ENCODE data around the gene COMMD7.
"Not testable (repeated sequence)": the region's sequence is repeated elsewhere in the genome, so short reads cannot be mapped to it uniquely, and the experiment has no call there.

COMMD7 gene

DNA sequence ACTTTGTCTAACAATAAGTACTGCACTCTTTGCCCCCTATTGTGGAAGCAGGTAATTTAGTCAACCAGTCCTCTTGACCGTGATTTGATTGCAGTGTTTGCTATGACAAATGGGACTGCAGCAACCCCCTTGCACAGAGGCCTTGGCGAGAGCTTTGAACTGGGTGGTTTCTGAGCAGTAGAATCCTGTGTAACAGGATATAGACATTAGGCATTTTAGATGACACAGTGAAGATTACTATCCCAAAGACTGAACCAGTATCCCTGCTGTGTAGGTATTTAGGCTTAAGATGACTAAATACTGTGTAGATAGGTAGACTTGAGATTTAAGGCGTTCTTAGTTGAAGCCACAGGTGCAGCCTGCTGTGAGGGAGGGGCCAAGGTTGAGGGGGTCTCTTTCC is 28.8 kb upstream of the COMMD7 start (continued):
- TF ChIP-seq ZNF8 (CRISPR knock-in tag; IDR thresholded peaks at IDR 0.05) (no peak), SNAI2 (CRISPR knock-in tag; IDR thresholded peaks at IDR 0.05) (no peak)

DNA sequence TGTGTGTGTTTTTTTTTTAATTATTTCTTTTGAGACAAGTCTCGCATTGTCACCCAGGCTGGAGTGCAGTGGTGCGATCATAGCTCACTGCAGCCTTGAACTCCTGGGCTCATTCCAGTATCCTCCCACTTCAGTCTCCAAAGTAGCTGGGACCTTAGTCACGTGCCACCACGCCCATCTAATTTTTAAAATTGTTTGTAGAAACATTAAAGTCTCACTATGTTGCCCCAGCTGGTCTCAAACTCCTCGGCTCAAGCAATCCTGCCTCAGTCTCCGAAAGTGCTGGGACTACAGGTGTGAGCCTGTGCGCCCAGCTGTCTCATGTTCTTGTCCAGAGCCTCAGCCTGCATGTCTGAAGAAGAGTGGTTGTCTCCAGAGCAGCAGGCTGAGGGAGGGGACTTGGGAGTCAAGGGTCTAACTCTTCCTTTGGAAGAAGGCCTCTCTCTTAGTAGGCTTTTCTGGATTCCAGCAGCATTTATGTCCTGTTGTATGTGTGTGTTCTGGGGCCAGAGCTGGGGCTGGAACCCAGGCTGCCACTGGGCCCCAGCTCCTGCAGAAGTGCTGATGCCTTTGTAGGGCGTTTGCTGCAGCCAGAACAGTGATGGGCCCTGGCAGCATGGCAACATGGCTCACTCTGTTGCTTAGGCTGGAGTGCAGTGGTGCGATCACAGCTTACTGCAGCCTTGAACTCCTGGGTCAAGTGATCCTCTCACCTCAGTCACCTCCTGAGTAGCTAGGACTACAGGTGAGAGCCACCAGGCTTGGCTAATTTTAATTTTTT is 24.3 kb upstream of the COMMD7 start:
- no peak for TF ChIP-seq BACH2 (CRISPR knock-in tag; IDR thresholded peaks at IDR 0.05; ENCODE audit: borderline replicate concordance)
- TF ChIP-seq TCF4 (CRISPR knock-in tag; IDR thresholded peaks at IDR 0.05; ENCODE audit: borderline replicate concordance): no peak
- TF ChIP-seq ZFP30 (CRISPR knock-in tag; IDR thresholded peaks at IDR 0.05): no peak
- TF ChIP-seq, protein P1, sequence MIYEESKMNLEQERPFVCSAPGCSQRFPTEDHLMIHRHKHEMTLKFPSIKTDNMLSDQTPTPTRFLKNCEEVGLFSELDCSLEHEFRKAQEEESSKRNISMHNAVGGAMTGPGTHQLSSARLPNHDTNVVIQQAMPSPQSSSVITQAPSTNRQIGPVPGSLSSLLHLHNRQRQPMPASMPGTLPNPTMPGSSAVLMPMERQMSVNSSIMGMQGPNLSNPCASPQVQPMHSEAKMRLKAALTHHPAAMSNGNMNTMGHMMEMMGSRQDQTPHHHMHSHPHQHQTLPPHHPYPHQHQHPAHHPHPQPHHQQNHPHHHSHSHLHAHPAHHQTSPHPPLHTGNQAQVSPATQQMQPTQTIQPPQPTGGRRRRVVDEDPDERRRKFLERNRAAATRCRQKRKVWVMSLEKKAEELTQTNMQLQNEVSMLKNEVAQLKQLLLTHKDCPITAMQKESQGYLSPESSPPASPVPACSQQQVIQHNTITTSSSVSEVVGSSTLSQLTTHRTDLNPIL (CRISPR knock-in tag; IDR thresholded peaks at IDR 0.05; ENCODE audit: low read depth): no peak
- no peak for TF ChIP-seq PPARA (CRISPR knock-in tag; IDR thresholded peaks at IDR 0.05; ENCODE audit: borderline replicate concordance)
- TF ChIP-seq ARNTL (CRISPR knock-in tag; IDR thresholded peaks at IDR 0.05; ENCODE audit: borderline replicate concordance, low read depth): no peak
- TF ChIP-seq, protein P2, sequence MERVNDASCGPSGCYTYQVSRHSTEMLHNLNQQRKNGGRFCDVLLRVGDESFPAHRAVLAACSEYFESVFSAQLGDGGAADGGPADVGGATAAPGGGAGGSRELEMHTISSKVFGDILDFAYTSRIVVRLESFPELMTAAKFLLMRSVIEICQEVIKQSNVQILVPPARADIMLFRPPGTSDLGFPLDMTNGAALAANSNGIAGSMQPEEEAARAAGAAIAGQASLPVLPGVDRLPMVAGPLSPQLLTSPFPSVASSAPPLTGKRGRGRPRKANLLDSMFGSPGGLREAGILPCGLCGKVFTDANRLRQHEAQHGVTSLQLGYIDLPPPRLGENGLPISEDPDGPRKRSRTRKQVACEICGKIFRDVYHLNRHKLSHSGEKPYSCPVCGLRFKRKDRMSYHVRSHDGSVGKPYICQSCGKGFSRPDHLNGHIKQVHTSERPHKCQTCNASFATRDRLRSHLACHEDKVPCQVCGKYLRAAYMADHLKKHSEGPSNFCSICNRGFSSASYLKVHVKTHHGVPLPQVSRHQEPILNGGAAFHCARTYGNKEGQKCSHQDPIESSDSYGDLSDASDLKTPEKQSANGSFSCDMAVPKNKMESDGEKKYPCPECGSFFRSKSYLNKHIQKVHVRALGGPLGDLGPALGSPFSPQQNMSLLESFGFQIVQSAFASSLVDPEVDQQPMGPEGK (CRISPR knock-in tag; IDR thresholded peaks at IDR 0.05; ENCODE audit: borderline replicate concordance): no peak
- no peak for TF ChIP-seq RARB (CRISPR knock-in tag; IDR thresholded peaks at IDR 0.05)
- ATAC-seq: no peak

DNA sequence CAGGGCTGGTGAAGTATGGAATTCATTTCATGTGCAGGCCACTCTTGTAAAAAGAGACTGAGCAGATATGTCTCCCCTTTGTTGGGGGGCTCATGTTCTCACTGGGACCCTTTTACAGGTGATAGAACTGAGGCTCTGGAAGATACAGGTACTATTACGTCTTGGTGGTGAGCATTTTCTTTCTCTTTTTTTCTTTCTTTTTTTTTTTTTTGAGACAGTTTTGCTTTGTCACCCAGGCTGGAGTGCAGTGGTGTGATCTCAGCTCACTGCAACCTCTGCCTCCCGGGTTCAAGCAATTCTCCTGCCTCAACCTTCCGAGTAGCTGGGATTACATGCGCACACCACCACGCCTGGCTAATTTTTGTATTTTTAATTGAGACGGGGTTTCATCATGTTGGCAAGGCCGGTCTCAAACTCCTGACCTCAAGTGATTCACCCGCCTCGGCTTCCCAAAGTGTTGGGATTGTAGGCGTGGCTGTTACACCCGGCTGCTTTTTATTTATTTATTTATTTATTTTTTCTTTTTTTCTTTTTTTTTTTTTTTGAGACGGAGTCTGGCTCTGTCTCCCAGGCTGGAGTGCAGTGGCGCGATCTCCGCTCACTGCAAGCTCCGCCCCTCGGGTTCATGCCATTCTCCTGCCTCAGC is 22.1 kb upstream of the COMMD7 start:
- not testable (repeated sequence) for ATAC-seq

DNA sequence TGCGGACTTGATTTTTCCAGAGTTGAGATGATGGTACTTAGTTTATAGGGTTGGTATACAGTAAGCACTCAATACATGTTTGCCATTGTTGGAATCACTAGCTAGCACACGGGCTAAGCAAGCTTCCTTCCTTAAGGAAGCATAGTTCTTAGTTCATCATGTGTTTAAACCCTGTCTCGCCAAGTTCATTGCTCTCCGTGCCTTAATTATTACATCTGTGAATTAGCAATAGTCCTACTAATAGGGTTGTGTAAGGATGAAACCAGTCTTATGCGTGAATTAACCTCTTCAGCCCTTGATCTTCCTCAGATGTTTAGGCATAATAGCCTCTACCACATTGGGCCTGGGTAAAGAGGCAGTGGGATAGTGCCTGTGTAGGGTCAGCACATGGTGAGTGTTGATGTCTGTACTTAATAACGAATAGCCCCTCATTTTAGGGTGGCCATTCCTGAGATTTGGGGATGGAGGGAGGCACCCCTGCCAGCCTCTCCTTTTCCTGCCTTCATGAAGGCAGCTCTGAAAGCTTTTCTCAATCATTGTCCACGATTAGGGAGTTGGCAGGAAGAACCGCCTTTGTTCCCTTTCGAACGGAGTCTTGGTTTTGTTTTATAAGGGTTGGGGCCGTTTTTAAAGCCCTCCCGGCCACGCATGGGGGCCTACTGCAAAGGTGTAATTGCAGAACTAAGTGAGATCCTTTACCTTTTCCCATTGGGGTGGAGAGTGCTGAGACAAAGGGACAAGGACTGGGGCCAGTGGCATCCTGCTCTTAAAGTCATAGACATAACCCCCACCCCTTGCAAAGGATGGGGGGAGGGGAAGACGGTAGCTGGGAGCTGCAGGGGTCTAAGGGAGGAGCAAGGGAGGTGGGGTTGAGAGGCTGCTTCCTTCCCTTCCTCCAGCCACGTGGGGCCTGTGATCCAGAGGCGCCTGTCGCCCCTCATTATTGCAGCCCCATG is 21.0 kb upstream of the COMMD7 start:
- TF ChIP-seq, protein P3, sequence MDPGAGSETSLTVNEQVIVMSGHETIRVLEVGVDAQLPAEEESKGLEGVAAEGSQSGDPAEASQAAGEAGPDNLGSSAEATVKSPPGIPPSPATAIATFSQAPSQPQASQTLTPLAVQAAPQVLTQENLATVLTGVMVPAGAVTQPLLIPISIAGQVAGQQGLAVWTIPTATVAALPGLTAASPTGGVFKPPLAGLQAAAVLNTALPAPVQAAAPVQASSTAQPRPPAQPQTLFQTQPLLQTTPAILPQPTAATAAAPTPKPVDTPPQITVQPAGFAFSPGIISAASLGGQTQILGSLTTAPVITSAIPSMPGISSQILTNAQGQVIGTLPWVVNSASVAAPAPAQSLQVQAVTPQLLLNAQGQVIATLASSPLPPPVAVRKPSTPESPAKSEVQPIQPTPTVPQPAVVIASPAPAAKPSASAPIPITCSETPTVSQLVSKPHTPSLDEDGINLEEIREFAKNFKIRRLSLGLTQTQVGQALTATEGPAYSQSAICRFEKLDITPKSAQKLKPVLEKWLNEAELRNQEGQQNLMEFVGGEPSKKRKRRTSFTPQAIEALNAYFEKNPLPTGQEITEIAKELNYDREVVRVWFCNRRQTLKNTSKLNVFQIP (CRISPR knock-in tag; IDR thresholded peaks at IDR 0.05; ENCODE audit: borderline replicate concordance, low read depth): no peak
- TF ChIP-seq TOX (CRISPR knock-in tag; IDR thresholded peaks at IDR 0.05; ENCODE audit: borderline replicate concordance): no peak
- TF ChIP-seq ISL1 (CRISPR knock-in tag; IDR thresholded peaks at IDR 0.05): no peak
- TF ChIP-seq ZNF8 (CRISPR knock-in tag; IDR thresholded peaks at IDR 0.05): no peak
- no peak for ATAC-seq

DNA sequence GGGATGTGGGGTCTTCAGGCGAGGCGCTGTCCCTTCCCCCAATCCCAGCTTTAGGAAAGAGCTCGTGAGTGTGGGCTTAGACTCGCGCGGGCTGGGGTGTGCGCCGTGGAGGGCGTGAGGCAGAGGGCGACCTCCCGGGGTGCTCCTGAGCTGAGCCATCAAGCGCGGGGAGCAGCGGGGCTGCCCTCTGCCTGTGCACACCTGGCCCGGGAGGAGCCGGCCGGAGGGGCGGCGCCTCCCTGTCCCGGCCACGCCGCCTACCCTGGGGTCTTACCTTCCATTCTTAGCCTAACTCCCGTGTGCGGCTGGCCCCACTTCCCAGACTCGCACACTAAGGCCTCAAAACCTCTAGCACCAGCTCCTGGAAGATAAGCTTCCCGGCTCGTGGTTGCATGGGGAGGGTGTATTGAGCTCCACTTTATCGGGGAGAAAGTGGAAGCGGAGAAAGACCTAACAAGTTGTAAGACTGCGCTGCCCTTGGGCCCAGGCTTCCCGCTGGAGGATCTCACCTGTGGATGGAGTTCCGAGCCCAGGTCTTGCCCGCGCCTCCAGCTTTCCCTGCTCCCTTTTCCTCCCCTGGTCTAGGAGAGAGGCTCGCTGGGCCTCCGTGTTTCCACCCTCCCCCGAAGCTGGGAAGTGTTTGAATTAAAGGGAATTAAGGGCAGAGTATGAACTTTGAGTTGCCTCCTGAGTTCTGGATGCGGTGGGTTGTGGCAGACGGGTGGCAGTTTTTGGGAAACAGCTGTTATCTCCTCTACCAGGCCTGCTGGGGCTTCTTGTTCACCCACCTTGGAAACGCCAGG is 20.1 kb upstream of the COMMD7 start:
- ATAC-seq: peak; percentile 29
- TF ChIP-seq SNAI2 (CRISPR knock-in tag; IDR thresholded peaks at IDR 0.05) (no peak), ESRRG (CRISPR knock-in tag; IDR thresholded peaks at IDR 0.05) (no peak), ZC3H10 (CRISPR knock-in tag; IDR thresholded peaks at IDR 0.05) (no peak), ISL1 (CRISPR knock-in tag; IDR thresholded peaks at IDR 0.05) (no peak), OSR1 (CRISPR knock-in tag; IDR thresholded peaks at IDR 0.05) (no peak), TCF4 (CRISPR knock-in tag; IDR thresholded peaks at IDR 0.05; ENCODE audit: borderline replicate concordance) (no peak), TOX (CRISPR knock-in tag; IDR thresholded peaks at IDR 0.05; ENCODE audit: borderline replicate concordance) (no peak), RARB (CRISPR knock-in tag; IDR thresholded peaks at IDR 0.05) (no peak), CSDC2 (CRISPR knock-in tag; IDR thresholded peaks at IDR 0.05) (no peak), PPARA (CRISPR knock-in tag; IDR thresholded peaks at IDR 0.05; ENCODE audit: borderline replicate concordance) (no peak)
- TF ChIP-seq, protein P2 (CRISPR knock-in tag; IDR thresholded peaks at IDR 0.05; ENCODE audit: borderline replicate concordance): no peak
- TF ChIP-seq, protein P3 (CRISPR knock-in tag; IDR thresholded peaks at IDR 0.05; ENCODE audit: borderline replicate concordance, low read depth): no peak
- TF ChIP-seq, protein P4, sequence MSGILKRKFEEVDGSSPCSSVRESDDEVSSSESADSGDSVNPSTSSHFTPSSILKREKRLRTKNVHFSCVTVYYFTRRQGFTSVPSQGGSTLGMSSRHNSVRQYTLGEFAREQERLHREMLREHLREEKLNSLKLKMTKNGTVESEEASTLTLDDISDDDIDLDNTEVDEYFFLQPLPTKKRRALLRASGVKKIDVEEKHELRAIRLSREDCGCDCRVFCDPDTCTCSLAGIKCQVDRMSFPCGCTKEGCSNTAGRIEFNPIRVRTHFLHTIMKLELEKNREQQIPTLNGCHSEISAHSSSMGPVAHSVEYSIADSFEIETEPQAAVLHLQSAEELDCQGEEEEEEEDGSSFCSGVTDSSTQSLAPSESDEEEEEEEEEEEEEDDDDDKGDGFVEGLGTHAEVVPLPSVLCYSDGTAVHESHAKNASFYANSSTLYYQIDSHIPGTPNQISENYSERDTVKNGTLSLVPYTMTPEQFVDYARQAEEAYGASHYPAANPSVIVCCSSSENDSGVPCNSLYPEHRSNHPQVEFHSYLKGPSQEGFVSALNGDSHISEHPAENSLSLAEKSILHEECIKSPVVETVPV (CRISPR knock-in tag; IDR thresholded peaks at IDR 0.05): no peak

Data from SK-N-SH treated with all-trans-retinoic acid at 6 μM for 48 hours (cell line).